ENCODE measurements around the gene C11orf21. TPM values are rescaled to one million over a fixed set of nuclear protein-coding genes. Genes with fewer than 3 reads are reported as not detected.

C11orf21 gene
- total RNA-seq, 1 donor from 2014 or later = 0.29 TPM

DNA sequence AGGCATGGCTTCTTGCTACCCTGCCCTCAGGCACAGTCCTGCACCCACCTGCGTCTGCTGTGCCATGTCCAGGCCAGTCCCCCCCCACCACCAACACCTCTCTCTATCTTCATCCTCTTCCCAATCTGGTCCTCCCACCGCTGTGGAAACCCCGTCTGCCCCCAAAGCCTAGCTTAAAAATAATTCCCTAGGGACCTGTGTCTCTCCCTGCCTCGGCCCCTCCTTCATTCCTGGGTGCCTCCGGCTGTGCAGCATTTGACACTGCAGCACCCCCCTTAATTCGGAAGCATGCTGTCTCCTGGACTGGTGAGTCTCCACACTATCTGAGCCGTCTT, 28.8 kb downstream of the C11orf21 start:
- Mint-ChIP-seq H3K9me3 (no peaks in the 10 kb centered on the region), H3K27ac (no peak overlapping the region), H3K36me3 (no peaks in the 10 kb centered on the region), H3K4me1 (peaks cover 17% of the 10 kb centered on the region), H3K4me3 (no peak overlapping the region), H3K27me3 (ENCODE audit: low read depth) (peaks cover 72% of the 10 kb centered on the region)
- TF ChIP-seq, protein P1, sequence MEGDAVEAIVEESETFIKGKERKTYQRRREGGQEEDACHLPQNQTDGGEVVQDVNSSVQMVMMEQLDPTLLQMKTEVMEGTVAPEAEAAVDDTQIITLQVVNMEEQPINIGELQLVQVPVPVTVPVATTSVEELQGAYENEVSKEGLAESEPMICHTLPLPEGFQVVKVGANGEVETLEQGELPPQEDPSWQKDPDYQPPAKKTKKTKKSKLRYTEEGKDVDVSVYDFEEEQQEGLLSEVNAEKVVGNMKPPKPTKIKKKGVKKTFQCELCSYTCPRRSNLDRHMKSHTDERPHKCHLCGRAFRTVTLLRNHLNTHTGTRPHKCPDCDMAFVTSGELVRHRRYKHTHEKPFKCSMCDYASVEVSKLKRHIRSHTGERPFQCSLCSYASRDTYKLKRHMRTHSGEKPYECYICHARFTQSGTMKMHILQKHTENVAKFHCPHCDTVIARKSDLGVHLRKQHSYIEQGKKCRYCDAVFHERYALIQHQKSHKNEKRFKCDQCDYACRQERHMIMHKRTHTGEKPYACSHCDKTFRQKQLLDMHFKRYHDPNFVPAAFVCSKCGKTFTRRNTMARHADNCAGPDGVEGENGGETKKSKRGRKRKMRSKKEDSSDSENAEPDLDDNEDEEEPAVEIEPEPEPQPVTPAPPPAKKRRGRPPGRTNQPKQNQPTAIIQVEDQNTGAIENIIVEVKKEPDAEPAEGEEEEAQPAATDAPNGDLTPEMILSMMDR (IDR thresholded peaks at IDR 0.05; ENCODE audit: unreplicated experiment) = no peak
- DNase-seq (ENCODE audit: low spot score in 2 of 2, unreplicated experiment in 2 of 2) = no peak

DNA sequence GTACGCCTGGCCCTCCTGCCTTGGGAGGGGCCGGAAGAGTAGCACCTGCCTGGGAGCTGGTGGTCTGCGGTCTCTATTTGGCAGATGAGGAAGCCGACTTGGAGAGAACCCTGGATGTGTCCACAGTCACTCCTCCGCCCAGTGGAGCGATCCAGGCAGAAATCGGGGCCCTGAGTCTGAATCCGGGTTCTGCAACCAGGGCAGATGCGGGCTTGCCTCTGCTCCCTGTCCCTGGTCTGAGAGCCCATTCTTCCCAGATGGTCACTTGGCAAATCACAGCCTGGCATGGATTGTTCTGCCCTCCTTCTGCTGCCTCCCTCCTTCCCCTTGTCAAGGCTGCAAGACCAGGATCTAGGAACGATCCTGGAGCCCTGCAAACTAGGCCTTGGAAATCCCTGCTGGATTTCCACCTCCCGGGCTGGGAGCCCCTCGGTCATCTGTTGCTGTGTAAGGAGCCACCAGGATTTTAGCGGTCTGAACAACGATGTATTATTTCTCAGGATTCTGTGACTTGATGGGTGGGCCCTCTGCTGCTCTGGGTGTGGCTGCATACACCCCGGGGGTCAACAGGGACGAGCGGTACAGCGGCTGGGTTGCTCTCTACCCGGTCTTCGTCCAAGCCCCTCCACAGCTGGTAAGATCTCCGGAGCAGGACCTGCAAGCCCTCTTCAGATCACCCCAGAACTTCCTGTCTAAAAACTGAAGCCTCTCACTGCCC, 29.3 kb downstream of the C11orf21 start:
- no peak overlapping the region for H3K4me3 Mint-ChIP-seq
- peaks cover 77% of the 10 kb centered on the region for H3K27me3 Mint-ChIP-seq (ENCODE audit: low read depth)
- no peaks in the 10 kb centered on the region for H3K9me3 Mint-ChIP-seq
- TF ChIP-seq, protein P1 (IDR thresholded peaks at IDR 0.05; ENCODE audit: unreplicated experiment) = no peak
- peaks cover 12% of the 10 kb centered on the region for H3K4me1 Mint-ChIP-seq
- no peak overlapping the region for H3K27ac Mint-ChIP-seq
- H3K36me3 Mint-ChIP-seq = no peaks in the 10 kb centered on the region
- DNase-seq (ENCODE audit: low spot score in 2 of 2, unreplicated experiment in 2 of 2) = peak in 1 of 2 experiments; percentile 34

DNA sequence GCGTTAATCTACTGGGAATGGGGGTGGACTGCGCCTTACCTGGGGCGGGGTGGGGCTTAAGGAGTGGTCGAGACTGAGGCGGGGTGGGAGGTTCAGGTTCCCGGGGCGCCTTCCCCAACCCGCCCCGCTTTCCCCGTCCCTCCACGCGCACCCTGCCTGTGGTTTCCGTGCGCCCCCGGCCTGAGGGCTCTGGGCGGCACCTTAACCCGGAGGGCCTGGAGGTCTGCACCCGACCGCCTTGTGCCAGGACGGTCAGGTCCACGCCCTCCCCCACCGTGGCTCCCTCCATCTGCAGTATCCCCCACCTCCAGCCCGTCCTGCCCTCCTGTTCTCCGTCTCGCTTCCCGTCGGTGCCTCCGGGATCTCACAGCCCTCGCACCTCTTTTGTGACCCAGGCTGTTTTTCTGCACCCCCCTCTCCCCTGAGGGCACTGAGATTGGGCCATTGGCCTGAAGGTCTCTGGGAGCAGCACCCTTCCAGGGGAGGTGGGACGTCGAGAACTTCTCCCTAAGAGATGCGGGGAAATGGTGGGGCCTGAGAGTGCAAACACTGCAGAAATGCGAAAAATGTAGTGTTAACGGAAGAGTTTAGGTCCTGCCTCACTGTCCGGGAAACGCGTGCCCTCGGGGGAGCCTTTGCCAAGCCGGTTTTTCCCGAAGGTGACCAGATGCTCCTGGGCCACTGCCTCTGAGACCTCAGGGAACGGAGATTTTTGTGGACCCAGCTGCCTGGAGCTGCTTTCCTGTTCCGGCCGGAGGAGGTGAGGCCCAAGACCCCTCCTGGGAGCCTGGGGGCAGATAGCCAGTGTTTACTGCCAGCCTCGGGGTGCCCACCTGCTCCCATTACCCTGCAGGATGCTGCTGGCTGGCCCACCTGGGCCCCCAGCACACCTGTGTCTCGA, 30.1 kb downstream of the C11orf21 start:
- peak in 1 of 2 experiments; percentile 35 for DNase-seq (ENCODE audit: low spot score in 2 of 2, unreplicated experiment in 2 of 2)
- TF ChIP-seq, protein P1 (IDR thresholded peaks at IDR 0.05; ENCODE audit: unreplicated experiment) = no peak
- H3K27me3 Mint-ChIP-seq (ENCODE audit: low read depth) = peaks cover 82% of the 10 kb centered on the region
- no peaks in the 10 kb centered on the region for H3K9me3 Mint-ChIP-seq
- no peaks in the 10 kb centered on the region for H3K36me3 Mint-ChIP-seq
- H3K4me3 Mint-ChIP-seq = peak overlapping the region; percentile 17
- H3K27ac Mint-ChIP-seq = no peak overlapping the region
- peaks cover 8% of the 10 kb centered on the region for H3K4me1 Mint-ChIP-seq

DNA sequence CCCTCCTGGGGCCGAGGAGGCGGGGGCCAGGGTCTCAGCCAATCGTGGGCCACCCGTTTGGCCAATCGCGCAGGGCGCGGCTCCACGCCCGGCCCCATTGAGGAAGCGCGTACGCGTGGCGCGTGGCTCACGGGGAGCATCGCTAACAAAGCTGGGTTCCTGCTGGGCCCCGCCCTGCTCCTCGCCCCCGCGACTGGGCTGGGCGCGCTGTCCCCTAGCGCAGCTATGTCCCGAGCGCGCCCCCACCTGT, 30.7 kb downstream of the C11orf21 start:
- DNase-seq (ENCODE audit: low spot score in 2 of 2, unreplicated experiment in 2 of 2) = no peak
- peaks cover 83% of the 10 kb centered on the region for H3K27me3 Mint-ChIP-seq (ENCODE audit: low read depth)
- no peaks in the 10 kb centered on the region for H3K9me3 Mint-ChIP-seq
- H3K4me3 Mint-ChIP-seq = no peak overlapping the region
- no peak overlapping the region for H3K27ac Mint-ChIP-seq
- TF ChIP-seq, protein P1 (IDR thresholded peaks at IDR 0.05; ENCODE audit: unreplicated experiment) = no peak
- no peaks in the 10 kb centered on the region for H3K36me3 Mint-ChIP-seq
- H3K4me1 Mint-ChIP-seq = peaks cover 8% of the 10 kb centered on the region

DNA sequence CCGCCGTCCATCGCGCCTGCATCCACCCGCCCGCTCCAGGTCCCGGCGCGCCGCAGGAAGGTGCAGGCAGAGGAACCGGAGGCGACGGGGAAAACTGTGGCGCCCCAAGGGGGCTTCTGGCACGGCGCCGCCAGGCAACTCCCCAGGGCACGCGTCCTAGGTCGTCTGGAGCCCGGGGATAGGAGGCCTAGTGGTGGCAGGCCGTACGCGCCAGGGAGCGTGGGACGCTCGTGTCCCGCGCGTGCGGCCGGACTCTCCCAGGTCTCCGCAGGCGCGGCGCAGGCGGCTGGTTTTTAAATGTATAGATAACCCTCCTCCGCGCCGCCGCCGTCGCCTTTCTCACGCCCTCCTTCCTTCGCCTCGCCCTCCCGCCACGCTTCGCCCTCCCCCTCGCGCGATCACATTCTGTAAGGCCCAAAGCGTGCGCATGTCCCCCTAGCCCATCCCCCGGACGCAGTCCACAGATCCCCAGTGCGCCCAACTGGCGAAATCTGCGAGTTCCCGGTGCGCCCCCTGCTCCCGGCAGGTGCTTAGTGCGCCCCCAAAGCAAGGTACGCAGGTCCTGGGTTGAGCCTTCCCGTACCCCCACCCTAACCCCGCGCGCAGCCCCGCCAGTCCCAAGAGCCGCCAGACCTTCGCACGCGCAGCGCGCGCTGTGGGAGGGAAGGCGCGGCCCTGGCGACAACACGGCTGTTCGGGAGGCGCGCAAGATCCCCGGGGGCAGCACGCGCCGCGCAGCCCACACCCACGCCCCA, 31.2 kb downstream of the C11orf21 start, which contains the start of gene ASCL2:
TSS of gene ASCL2 (minus strand) at position 267 of the 755 bp plus-strand sequence. CDS start at position 11, 256 bp downstream.
- peak in 1 of 2 experiments; percentile 38 for DNase-seq (ENCODE audit: low spot score in 2 of 2, unreplicated experiment in 2 of 2)
- H3K4me3 Mint-ChIP-seq = peak within 1 kb of the TSS; percentile 57
- H3K4me1 Mint-ChIP-seq = peaks cover 8% of the 10 kb centered on the region
- H3K27ac Mint-ChIP-seq = no peak within 1 kb of the TSS
- H3K27me3 Mint-ChIP-seq (ENCODE audit: low read depth) = peaks cover 86% of the 10 kb centered on the region
- H3K36me3 Mint-ChIP-seq = no peaks in the 10 kb centered on the region
- TF ChIP-seq, protein P1 (IDR thresholded peaks at IDR 0.05; ENCODE audit: unreplicated experiment) = no peak
- H3K9me3 Mint-ChIP-seq = no peaks in the 10 kb centered on the region
